HT1080 (cell line): ENCODE data around the gene SPATA32. TPM values are rescaled to one million over a fixed set of nuclear protein-coding genes. Genes with fewer than 3 reads are reported as not detected.
A peak's percentile ranks its signal among the peaks of the same experiment; 100 is the strongest.

ENCODE experiments used
- DNase-seq: peaks from one replicate; pipeline ENCODE4 v3.0.0-alpha.2; 2015; ENCODE audit warnings: low read depth
- total RNA-seq: library from RNA; depleted of rRNA; stranded (reverse); fragments of >200 nt; shearing (Covaris generic); gene quantifications from 2 replicates; pipeline ENCODE4 v1.2.3, GENCODE V29; 2014

Gene SPATA32
- total RNA-seq, 1 experiment from 2014 or later = not detected

DNA sequence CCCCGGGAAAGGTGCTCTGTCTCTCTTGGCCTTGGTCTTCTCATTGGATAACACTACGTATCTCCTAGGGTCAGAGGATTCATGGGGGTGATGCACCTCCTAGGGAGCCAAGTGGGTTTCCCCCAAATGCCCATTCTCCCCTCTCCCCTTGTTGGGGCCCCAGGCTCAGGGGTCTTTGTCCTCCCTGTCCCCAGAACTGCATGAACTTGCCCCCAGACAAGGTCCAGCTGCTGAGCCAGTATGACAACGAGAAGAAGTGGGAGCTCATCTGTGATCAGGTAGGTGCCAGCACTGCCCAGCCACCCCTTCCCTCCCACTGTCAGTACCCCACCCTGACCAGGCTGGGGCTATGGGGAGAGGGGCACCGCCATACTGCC is 31.5 kb downstream of the SPATA32 start:
- no peak for DNase-seq

DNA sequence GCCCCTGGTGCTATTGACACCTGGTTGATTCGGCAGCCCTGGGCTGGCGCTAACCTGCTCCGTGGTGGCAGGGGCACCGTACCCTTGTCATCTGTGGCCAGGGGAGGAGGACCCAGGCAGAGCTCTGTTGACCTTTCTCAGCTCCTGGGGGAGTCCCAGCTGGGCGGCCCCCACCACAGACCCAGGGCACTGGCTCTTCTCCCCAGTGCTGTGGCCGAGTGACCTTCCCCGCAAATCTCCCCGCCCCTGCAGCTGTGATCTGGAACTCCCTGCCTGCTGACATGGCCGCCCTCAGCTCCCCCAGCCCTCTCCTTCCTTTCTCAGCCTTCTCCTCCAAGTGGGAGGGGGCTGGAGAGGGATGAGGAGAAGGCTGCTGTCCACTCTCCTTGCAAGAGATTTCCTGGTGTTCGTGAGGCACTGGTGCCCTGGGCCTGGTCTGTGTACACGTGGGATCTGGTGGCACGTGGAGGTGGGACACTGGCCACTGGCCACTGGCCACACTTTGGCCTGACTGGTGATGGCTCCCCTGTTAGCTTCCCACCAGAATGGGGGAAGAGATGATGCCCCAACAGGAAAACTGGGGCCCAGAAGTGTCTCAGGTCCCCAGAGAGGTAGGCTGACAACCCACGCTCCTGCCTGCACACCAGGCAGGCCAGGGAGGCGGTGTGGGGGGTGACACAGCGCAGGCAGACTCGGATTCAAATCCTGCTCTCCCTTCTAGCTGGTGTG is 32.0 kb downstream of the SPATA32 start:
- DNase-seq = no peak

DNA sequence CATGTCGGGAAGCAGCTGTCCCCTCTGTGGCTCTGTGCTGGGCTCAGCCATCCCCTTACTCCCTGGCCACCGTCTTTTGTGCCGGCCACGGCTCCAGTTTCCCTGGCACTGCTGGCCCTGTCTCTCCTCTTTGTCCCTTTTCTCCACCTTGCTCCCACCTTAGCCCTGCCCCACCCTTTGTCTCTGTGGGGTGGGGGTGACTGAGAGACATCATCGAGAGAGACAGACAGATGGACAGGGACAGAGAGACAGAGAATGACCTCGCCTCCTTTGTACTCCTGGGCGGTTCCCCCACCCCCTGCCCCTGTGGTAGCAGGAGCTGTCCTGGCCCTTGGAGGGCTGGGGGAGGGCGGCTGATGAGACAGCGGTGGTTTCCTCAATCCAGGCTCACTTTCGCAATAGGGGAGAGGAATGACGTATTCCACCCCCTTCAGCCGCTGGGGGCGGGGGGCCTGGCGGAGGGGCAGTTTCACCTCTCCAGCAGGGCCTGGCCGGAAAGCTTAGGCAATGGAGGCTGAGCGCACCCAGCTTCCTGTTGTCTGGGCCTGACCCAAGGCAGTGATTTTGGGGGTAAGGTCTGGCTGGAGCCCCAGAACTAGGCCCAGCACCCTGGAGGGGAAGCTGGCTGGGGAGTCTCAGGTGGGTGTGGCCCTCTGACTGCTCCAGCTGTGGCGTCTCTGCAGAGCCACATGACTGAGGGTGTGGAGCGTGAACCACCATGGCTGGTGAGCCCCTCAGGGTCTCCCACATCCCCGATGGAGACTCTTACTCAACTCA is 32.9 kb downstream of the SPATA32 start:
- peak; percentile 94 for DNase-seq

DNA sequence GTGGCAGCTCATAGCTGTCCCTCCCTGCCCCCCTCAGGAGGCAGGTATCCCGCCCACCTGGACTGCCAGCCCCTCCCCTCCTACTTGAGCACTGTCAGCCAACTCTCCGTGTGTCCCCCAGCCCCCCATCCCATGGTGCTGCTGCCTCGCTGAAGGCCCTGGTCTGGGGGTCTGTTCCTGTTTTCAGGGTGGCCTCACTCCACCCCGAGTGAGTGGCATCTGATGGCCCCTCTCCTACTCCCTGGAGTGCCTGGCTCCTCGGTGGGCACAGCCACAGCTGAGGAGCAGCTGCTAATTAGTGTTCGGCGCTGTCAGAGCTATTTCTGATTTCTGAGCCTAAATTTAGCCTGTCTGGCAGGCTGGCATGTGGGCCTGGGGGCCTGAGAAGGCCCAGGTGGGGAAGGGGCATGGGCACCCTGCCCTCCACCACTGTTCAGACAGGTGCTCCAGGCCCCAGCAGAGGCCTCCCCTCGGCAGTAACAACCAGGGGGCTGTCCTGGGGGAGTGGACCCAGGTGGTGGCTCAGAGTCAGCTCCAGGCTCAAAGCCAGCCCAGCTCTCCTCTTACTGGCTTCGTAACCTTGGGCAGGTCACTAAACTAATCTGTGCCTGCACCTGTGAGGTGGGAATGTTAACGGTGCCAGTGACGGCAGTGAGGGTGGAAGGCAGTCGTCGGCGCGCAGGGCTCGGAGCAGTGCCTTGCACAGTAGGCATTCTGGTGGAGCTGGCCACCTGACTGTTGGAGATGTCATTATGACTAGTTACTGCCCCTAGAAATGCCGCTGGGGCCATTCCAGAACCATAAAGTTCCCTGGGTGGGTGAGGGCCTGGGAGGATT is 33.8 kb downstream of the SPATA32 start:
- peak; percentile 51 for DNase-seq

DNA sequence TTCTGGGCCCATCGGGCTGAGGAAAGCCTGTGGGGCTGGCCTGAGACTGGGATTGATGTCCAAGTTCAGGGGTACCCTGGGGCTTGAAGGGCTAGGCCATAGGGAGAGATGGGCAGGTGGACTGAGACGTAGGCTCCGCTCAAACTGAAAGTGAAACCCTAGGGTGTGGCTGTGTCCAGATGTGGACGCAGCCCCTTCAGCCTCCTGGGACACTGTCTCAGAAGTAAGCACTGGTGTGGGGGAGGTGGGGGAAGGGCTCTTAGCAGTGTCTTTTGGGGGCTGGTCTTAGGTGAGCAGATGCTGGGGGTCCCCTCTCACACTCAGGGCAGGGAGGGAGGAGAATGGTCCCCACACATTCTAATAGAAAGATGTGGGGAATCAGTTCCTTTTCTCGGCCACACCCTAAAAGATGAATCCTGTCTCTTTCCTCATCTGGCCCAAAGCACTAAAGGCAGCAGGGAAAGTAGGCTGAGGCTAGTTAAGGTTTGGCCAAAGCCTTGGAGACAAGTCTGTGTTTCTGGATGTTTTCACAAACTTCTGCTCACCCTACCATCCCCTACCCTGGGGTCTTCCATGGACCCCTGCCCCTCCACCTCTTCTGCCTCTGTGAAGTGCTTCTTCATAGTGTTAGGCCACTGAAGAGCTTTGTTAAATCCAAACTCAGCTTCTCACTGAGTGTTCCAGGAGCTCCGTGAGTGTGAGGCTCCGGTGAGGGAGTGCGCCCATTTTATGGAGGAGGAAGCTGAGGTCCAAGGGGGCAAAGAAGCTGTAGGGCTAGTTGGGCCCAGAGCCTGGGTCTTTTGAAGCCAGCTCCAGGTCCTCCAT is 34.6 kb downstream of the SPATA32 start:
- DNase-seq = peak; percentile 50

DNA sequence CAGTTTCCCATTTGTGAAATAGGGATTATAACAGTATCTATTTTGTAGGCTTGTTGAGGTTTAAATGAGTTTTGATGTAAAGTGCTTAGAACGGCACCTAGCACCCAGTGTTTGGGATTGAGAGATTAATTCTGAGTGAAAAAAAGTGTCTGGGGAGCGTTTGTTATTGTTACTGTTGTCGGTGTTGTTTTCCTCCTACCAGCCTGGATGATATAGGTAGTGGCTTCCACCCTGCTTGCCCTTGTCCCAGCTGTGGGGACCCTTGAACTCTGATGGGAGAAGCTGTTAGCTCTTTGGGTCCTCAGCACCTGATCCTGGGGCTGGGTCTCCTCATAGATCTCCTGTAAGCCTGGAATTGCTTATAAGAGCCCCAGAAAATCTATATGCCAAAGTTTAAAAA is 35.3 kb downstream of the SPATA32 start:
- no peak for DNase-seq

GRCh38 chr17:45225964-45226530 is 35.8 kb downstream of the SPATA32 start:
- DNase-seq = peak; percentile 93

DNA sequence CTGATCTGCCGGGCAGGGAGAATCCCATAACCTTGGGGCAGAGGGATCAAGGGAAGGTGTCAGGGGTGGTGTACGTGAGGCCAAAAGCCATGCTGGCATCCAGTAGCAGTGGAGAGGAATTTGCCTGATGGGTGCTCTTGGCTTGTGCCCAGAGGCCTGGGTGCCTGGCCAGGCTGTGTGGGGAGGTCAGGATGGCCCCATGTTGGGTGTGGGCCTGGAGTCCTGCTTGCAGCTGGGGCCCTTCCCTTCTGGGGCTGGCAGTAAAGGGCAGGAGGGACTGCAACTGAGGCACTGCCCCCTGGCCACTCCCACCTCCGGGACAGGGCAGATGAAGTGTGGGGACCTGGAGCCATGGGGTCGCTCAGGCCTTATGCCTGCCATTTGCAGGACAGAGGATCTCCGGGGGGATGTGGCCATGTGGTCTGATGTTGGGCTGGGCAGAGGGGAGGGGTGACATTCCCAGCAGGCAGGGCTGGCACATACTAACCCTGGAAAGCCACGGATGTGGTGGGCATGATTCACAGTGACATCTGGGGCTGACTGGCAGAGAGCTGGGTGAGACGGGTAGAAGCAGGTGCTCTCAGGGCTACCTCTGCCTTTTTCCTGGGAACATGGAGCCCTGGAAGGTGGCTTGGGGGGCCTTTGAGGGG is 36.7 kb downstream of the SPATA32 start:
- peak; percentile 93 for DNase-seq

- no peak for DNase-seq
These were observed 37.2 kb downstream of the SPATA32 start for GRCh38 chr17:45224671-45225050.

GRCh38 chr17:45223539-45224528 is 38.1 kb downstream of the SPATA32 start:
- no peak for DNase-seq

GRCh38 chr17:45222996-45223538 is 38.8 kb downstream of the SPATA32 start:
- no peak for DNase-seq

- DNase-seq = no peak
These were observed 39.5 kb downstream of the SPATA32 start for GRCh38 chr17:45222289-45222995.

GRCh38 chr17:45222014-45222288 is 39.9 kb downstream of the SPATA32 start:
- no peak for DNase-seq

DNA sequence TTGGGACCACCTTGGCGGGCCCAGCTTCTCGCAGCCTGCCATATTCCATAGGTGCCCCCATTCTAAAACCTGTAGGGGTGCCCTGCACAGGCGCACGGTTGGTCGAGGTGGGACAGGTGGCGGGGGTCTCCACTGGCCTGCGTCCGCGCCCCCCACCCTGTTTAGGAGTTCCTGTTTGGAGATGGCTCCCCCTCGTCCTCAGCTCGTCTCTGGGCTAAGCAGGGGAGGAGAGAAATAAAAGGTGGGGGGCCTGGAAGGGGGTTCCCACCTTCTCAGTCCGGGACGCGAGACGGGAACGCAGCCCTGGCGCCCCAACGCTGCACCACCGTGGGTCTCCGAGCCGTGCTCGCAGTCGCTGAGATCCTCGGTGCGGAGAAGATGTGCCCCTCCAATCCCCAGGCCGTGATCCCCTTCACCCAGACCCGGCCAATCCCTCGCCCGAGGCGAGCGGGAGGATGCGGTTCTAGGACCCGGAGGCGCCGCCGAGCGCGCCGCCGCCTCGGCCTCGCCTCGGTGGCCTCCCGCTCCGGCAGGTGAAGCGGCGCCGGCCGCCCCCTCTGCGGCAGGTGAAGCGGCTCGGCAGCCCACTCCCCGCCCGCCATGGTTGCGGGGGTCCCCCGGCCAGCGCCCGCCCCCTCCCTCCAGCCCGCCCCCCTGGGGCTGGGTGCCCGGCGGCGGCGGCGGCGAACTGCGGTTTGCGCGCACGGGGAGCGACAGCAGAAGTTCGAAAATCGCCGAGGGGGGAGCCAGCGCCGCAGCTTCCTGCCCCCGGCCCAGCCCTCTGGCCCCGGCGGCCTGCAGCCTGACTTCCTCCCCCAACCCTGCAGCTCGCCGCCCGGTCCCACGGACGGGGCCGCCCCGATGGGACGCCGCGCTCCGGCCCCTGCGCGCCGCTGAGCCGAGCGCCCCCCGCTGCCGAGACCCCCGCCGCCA is 40.5 kb downstream of the SPATA32 start, which contains the start of gene FMNL1:
FMNL1 (plus strand) TSS at position 805 of the 933 bp plus-strand sequence. CDS start 240 bp downstream, outside the sequence.
- no peak for DNase-seq

- DNase-seq = no peak
These were observed 41.8 kb downstream of the SPATA32 start for GRCh38 chr17:45220079-45220478.

- peak; percentile 70 for DNase-seq
These were observed 42.8 kb downstream of the SPATA32 start for GRCh38 chr17:45218895-45219661.
